ENCODE results near the gene PCMTD2. TPM values are rescaled to one million over a fixed set of nuclear protein-coding genes. Genes with fewer than 3 reads are reported as not detected.

The PCMTD2 gene
- total RNA-seq, 1 experiment from 2014 or later: 45.7 TPM

DNA sequence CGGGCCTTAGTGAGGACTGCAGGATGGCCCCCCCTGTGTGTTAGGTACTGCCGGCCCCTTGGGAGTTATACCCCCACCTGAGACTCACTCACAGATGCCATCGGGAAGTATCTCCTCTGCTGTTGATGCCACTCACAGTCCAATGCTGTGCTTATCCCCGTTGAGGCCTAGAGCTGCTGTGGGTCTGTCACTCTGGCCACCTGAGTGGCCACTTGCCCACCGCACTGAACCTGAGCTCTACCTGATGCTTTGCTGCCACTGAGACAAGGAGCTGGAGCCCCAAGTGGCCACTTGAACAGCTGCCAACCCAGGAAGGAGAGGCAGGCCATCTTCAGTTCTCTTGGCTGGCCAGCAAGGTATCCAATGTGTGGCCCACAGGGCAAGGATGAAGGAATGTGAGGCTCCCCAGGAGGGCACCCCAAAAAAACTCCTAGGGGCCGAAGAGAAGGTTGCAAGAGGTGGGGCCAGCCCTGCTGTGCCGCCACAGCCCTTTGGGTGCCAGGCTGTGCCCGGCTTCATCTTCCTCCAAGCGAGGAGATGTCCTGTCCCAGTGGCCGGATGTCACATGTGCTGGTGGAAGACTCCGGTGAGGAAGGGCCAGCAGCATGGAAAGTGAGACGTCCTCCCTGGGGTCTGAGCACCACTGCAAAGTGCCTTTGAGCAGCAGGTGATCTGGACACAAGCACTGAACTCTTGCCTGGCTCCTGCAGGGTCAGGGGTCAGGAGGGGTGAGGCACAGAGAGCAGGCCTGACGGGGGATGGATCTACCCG is 29.5 kb upstream of the PCMTD2 start:
- Histone ChIP-seq H3K4me3 (ENCODE audit: low read length) (no peak overlapping the region), H3K4me2 (ENCODE audit: low read length) (no peak overlapping the region), H3K79me2 (ENCODE audit: low read length) (no peaks in the 10 kb centered on the region), H4K20me1 (ENCODE audit: low read length) (no peaks in the 10 kb centered on the region), H3K9ac (ENCODE audit: low read length) (no peak overlapping the region), H2AFZ (ENCODE audit: low read length) (no peak overlapping the region), H3K36me3 (ENCODE audit: low read depth, low read length) (no peaks in the 10 kb centered on the region), H3K9me2 (replicated peaks; ENCODE audit: low read length) (no peaks in the 10 kb centered on the region), H3K4me1 (ENCODE audit: insufficient read depth, low read length) (no peaks in the 10 kb centered on the region), H3K27me3 (ENCODE audit: low read length) (peaks cover 29% of the 10 kb centered on the region), H3F3A (ENCODE audit: low read length, unreplicated experiment) (no peaks in the 10 kb centered on the region), H3K9me3 (ENCODE audit: low read length) (no peaks in the 10 kb centered on the region), H3K27ac (ENCODE audit: low read length) (no peak overlapping the region)
- no peak for DNase-seq
- intact Hi-C loops (cut with micrococcal nuclease): no loop called here
- POLR2A ChIA-PET (ENCODE audit: unreplicated experiment): no interaction called here
- no TSS peak for BruUV-seq (replicated peaks)
- no peak for TF ChIP-seq CTCF (conservative IDR thresholded peaks at IDR 0.05; ENCODE audit: low read depth, low read length)
- TF ChIP-seq EZH2phosphoT487 (IDR thresholded peaks at IDR 0.05; ENCODE audit: borderline replicate concordance, low read length): no peak
- no peak for TF ChIP-seq EZH2 (IDR thresholded peaks at IDR 0.05; ENCODE audit: low read length, unreplicated experiment)
- CTCF ChIA-PET: no interaction called here
- no peak for ATAC-seq

GRCh38 chr20:64226686-64227580 is 28.6 kb upstream of the PCMTD2 start:
- Histone ChIP-seq H3K27me3 (ENCODE audit: low read length) (peaks cover 29% of the 10 kb centered on the region), H3K4me1 (ENCODE audit: insufficient read depth, low read length) (no peaks in the 10 kb centered on the region)

GRCh38 chr20:64228086-64228653 is 27.4 kb upstream of the PCMTD2 start:
- intact Hi-C loops (cut with micrococcal nuclease): no loop called here
- no peak overlapping the region for H2AFZ ChIP-seq (ENCODE audit: low read length)
- ChIA-PET CTCF (no interaction called here), POLR2A (ENCODE audit: unreplicated experiment) (no interaction called here)
- H3K27me3 ChIP-seq (ENCODE audit: low read length): peaks cover 29% of the 10 kb centered on the region
- no peaks in the 10 kb centered on the region for H3K36me3 ChIP-seq (ENCODE audit: low read depth, low read length)
- H4K20me1 ChIP-seq (ENCODE audit: low read length): no peaks in the 10 kb centered on the region
- no peak overlapping the region for H3K9ac ChIP-seq (ENCODE audit: low read length)
- no peaks in the 10 kb centered on the region for H3K79me2 ChIP-seq (ENCODE audit: low read length)
- TF ChIP-seq CTCF (conservative IDR thresholded peaks at IDR 0.05; ENCODE audit: low read depth, low read length): no peak
- TF ChIP-seq EZH2 (IDR thresholded peaks at IDR 0.05; ENCODE audit: low read length, unreplicated experiment): no peak
- no peak for TF ChIP-seq EZH2phosphoT487 (IDR thresholded peaks at IDR 0.05; ENCODE audit: borderline replicate concordance, low read length)
- H3K9me2 ChIP-seq (replicated peaks; ENCODE audit: low read length): no peaks in the 10 kb centered on the region
- no peak for ATAC-seq
- H3K4me2 ChIP-seq (ENCODE audit: low read length): no peak overlapping the region
- H3K27ac ChIP-seq (ENCODE audit: low read length): no peak overlapping the region
- no peaks in the 10 kb centered on the region for H3K4me1 ChIP-seq (ENCODE audit: insufficient read depth, low read length)
- no peak for DNase-seq
- H3K4me3 ChIP-seq (ENCODE audit: low read length): no peak overlapping the region
- no TSS peak for BruUV-seq (replicated peaks)
- no peaks in the 10 kb centered on the region for H3F3A ChIP-seq (ENCODE audit: low read length, unreplicated experiment)
- no peaks in the 10 kb centered on the region for H3K9me3 ChIP-seq (ENCODE audit: low read length)

More at GRCh38 chr20:64226686-64227580, 28.6 kb upstream of the PCMTD2 start:
- intact Hi-C loops (cut with micrococcal nuclease): no loop called here
- Histone ChIP-seq H4K20me1 (ENCODE audit: low read length) (no peaks in the 10 kb centered on the region), H3K9me2 (replicated peaks; ENCODE audit: low read length) (no peaks in the 10 kb centered on the region), H3K4me3 (ENCODE audit: low read length) (no peak overlapping the region), H2AFZ (ENCODE audit: low read length) (no peak overlapping the region), H3K27ac (ENCODE audit: low read length) (no peak overlapping the region), H3K9ac (ENCODE audit: low read length) (no peak overlapping the region), H3K36me3 (ENCODE audit: low read depth, low read length) (no peaks in the 10 kb centered on the region), H3K4me2 (ENCODE audit: low read length) (no peak overlapping the region), H3F3A (ENCODE audit: low read length, unreplicated experiment) (no peaks in the 10 kb centered on the region), H3K79me2 (ENCODE audit: low read length) (no peaks in the 10 kb centered on the region), H3K9me3 (ENCODE audit: low read length) (no peaks in the 10 kb centered on the region)
- DNase-seq: no peak
- TF ChIP-seq EZH2phosphoT487 (IDR thresholded peaks at IDR 0.05; ENCODE audit: borderline replicate concordance, low read length): no peak
- no peak for ATAC-seq
- no TSS peak for BruUV-seq (replicated peaks)
- ChIA-PET POLR2A (ENCODE audit: unreplicated experiment) (no interaction called here), CTCF (no interaction called here)
